A549 (cell line): ENCODE results near the gene CD37. TPM values are rescaled to one million over a fixed set of nuclear protein-coding genes. Genes with fewer than 3 reads are reported as not detected.
"Not testable (repeated sequence)": the region's sequence is repeated elsewhere in the genome, so short reads cannot be mapped to it uniquely, and the experiment has no call there.

Source experiments
- ATAC-seq, 2 experiments: fragments of 200-7000 bp in 1 of 2; fragments of >200 bp in 1 of 2; cut with Nextera tagmentation in 1 of 2; cut with Tn5 transposase in 1 of 2; 3 replicates each; pipeline versions ENCODE4 v1.8.0 to v1.9.1; 2018 to 2020; ENCODE audit warnings: mild to moderate bottlenecking in 1 of 2, moderate library complexity in 1 of 2
- CTCF ChIA-PET: fragments of 300-600 bp; sonication (Branson Sonifier 250); formaldehyde crosslinking; extraction: SDS; loops from one replicate; lab custom pipeline; 2021; ENCODE audit warnings: antibody characterized with exemption, inconsistent platforms; lab: Yijun Ruan, JAX
- POLR2A ChIA-PET: fragments of 350-600 bp; formaldehyde crosslinking; extraction: SDS; loops from one replicate; lab custom pipeline; 2021; ENCODE audit warnings: antibody characterized with exemption, inconsistent platforms; lab: Yijun Ruan, JAX
- DNase-seq, 2 experiments: peaks; one replicate each; pipeline versions ENCODE4 v3.0.0 to v3.0.0-alpha.2; 2011 to 2016; ENCODE audit warnings: low read depth in 1 of 2, low spot score in 1 of 2
- FAIRE-seq: peaks from 2 replicates; lab custom pipeline; 2011; peaks lifted over from hg19 to GRCh38; lab: Jason Lieb, UNC
- H3K27ac ChIP-seq, 2 experiments: fragments of >200 bp; sonication (Bioruptor Twin); formaldehyde crosslinking; 3 replicates each; pipeline ENCODE4 v1.5.1; 2016 to 2017
- H3K4me1 ChIP-seq: fragments of >200 bp; sonication (Bioruptor Twin); formaldehyde crosslinking; 3 replicates; pipeline ENCODE4 v1.6.1; 2016
- H3K4me2 ChIP-seq: fragments of >200 bp; sonication (Bioruptor Twin); formaldehyde crosslinking; 3 replicates; pipeline ENCODE4 v1.6.1; 2016
- H3K4me3 ChIP-seq: fragments of >200 bp; sonication (Bioruptor Twin); formaldehyde crosslinking; 3 replicates; pipeline ENCODE4 v1.5.1; 2016
- H3K9me3 ChIP-seq: fragments of >200 bp; sonication (Bioruptor Twin); formaldehyde crosslinking; 3 replicates; pipeline ENCODE4 v1.6.1; 2016
- CHD2 ChIP-seq: fragments of 150-350 bp; IDR thresholded peaks from 2 replicates; pipeline ENCODE4 v1.6.1; 2014; ENCODE audit warnings: low read length; ENCODE audit not compliant: partially characterized antibody
- CHD4 ChIP-seq: fragments of 200-600 bp; sonication (generic); IDR thresholded peaks from 2 replicates; pipeline ENCODE4 v1.6.1; 2016; ENCODE audit warnings: antibody characterized with exemption, mild to moderate bottlenecking, borderline replicate concordance
- EHF ChIP-seq: fragments of 250-450 bp; sonication (Bioruptor Pico); IDR thresholded peaks from 2 replicates; pipeline ENCODE4 v1.5.0; 2020; ENCODE audit warnings: mild to moderate bottlenecking
- GATA3 ChIP-seq: IDR thresholded peaks from 2 replicates; pipeline ENCODE4 v1.6.1; 2012; ENCODE audit warnings: borderline replicate concordance
- JUN ChIP-seq, 2 experiments: fragments of >200 bp; sonication (Bioruptor Twin); formaldehyde crosslinking; IDR thresholded peaks; 2 replicates in 1 of 2; 3 replicates in 1 of 2; pipeline ENCODE4 v1.6.1; 2016 to 2017
- KDM1A ChIP-seq: fragments of 200-600 bp; sonication (generic); IDR thresholded peaks from 2 replicates; pipeline ENCODE4 v1.6.1; 2016; ENCODE audit warnings: low read depth, mild to moderate bottlenecking
- MAZ ChIP-seq: fragments of 150-350 bp; IDR thresholded peaks from 2 replicates; pipeline ENCODE4 v1.6.1; 2014; ENCODE audit warnings: antibody characterized with exemption, low read depth, low read length, borderline replicate concordance
- NPAS2 ChIP-seq: fragments of 250-450 bp; sonication (Bioruptor Pico); IDR thresholded peaks from 2 replicates; pipeline ENCODE4 v1.8.0; 2022; ENCODE audit warnings: mild to moderate bottlenecking, moderate library complexity, borderline replicate concordance
- POLR2AphosphoS2 ChIP-seq: conservative IDR thresholded peaks from 2 replicates; pipeline ENCODE4 v1.6.1; 2012; ENCODE audit warnings: low read length, improper control_type of control experiment, inconsistent platforms
- ZFP36 ChIP-seq: fragments of 450-650 bp; IDR thresholded peaks from 2 replicates; pipeline ENCODE4 v1.6.1; 2014; ENCODE audit warnings: borderline replicate concordance; ENCODE audit not compliant: partially characterized antibody
- ZNF302 ChIP-seq: fragments of 250-450 bp; sonication (Bioruptor Pico); IDR thresholded peaks from 2 replicates; pipeline ENCODE4 v1.9.0; 2021; ENCODE audit warnings: inconsistent platforms, mild to moderate bottlenecking, moderate library complexity
- WGBS: methylation state at CpG from one replicate; pipeline ENCODE4 v1.1.6; 2017; ENCODE audit errors: missing lambda C conversion rate; 5-methylcytosine and 5-hydroxymethylcytosine counted together
- polyA plus RNA-seq, 4 experiments: library from polyadenylated mRNA; depleted of rRNA in 3 of 4; stranded (reverse); fragments of >200 nt; fragmentation: RNase III in 1 of 4; extraction: RNeasy Plus Mini Kit Qiagen cat#74134 plus additional on column Dnase treatment in 1 of 4; gene quantifications; 2 replicates in 3 of 4; 3 replicates in 1 of 4; pipeline ENCODE4 v1.2.3, GENCODE V29; 2011 to 2017
- TF ChIP-seq, protein P1 (sequence below): fragments of 250-450 bp; sonication (Bioruptor Pico); IDR thresholded peaks from 2 replicates; pipeline ENCODE4 v1.5.0; 2021; ENCODE audit warnings: mild to moderate bottlenecking, moderate library complexity, borderline replicate concordance
- TF ChIP-seq, protein P2 (sequence below): fragments of >200 bp; sonication (Bioruptor Twin); formaldehyde crosslinking; IDR thresholded peaks from 3 replicates; pipeline ENCODE4 v1.6.1; 2016
- TF ChIP-seq, protein P3 (sequence below): IDR thresholded peaks from 2 replicates; pipeline ENCODE4 v1.6.1; 2012; ENCODE audit warnings: low read depth, borderline replicate concordance
- TF ChIP-seq, protein P4 (sequence below): fragments of 250-450 bp; sonication (Bioruptor Pico); IDR thresholded peaks from 2 replicates; pipeline ENCODE4 v1.5.0; 2020; ENCODE audit warnings: low read depth, mild to moderate bottlenecking, moderate library complexity
- TF ChIP-seq, protein P5 (sequence below): fragments of 450-650 bp; IDR thresholded peaks from 2 replicates; pipeline ENCODE4 v1.6.1; 2014; ENCODE audit warnings: antibody characterized with exemption

Gene CD37
- polyA plus RNA-seq, 2 of the 4 experiments (the other 2 are of a cell fraction), result 0.13 TPM; not detected in 1

DNA sequence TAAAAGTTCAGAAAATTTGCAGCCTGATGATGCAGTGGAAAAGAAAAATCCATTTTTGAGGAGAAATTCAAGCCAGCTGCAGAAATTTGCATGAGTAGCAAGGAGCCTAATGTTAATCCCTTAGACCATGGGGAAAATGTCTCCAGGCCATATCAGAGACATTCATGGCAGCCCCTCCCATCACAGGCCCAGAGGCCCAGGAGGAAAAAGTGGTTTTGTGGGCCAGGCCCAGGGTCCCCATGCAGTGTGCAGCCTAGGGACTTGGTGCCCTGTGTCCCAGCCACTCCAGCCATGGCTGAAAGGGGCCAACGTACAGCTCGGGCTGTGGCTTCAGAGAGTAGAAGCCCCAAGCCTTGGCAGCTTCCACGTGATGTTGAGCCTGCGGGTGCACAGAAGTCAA, 47.0 kb upstream of the CD37 start:
- DNase-seq, H3K9me3 ChIP-seq, H3K4me2 ChIP-seq: not testable (repeated sequence)
- CTCF ChIA-PET, result interaction anchor here (0.8 to 2.2 kb wide), 3 partner anchors 10 to 30 kb away, joined by 3 to 13 read pairs (median 3); no protein-coding TSS in a partner anchor
- peak; percentile 66 for TF ChIP-seq ZFP36
- TF ChIP-seq, all 56 proteins: peak for 1; not testable (repeated sequence) for 55
- POLR2A ChIA-PET, H3K27ac ChIP-seq, ATAC-seq, FAIRE-seq, H3K4me1 ChIP-seq, H3K4me3 ChIP-seq: not testable (repeated sequence)
- 68% methylated on average over 4 of the region's 4 CpGs for WGBS

DNA sequence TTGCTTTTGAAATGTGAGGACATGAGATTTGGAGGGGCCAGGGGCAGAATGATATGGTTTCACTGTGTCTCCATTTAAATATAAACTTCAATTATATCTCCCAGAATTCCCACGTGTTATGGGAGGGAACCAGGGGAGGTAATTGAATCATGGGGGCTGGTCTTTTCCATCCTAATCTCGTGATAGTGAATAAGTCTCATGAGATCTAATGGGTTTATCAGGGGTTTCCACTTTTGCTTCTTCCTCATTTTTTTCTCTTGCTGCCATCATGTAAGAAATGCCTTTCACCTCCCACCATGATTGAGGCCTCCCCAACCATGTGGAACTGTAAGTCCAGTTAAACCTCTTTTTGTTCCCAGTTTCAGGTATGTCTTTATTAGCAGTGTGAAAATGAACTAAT, 45.9 kb upstream of the CD37 start:
- H3K9me3 ChIP-seq, ATAC-seq, H3K4me1 ChIP-seq, H3K27ac ChIP-seq, H3K4me3 ChIP-seq, H3K4me2 ChIP-seq, FAIRE-seq, DNase-seq, POLR2A ChIA-PET: not testable (repeated sequence)
- CTCF ChIA-PET, result interaction anchor here (0.8 to 2.2 kb wide), 3 partner anchors 11 to 29 kb away, joined by 3 to 13 read pairs (median 3); no protein-coding TSS in a partner anchor
- WGBS, result 21% methylated on average over 2 of the region's 2 CpGs

DNA sequence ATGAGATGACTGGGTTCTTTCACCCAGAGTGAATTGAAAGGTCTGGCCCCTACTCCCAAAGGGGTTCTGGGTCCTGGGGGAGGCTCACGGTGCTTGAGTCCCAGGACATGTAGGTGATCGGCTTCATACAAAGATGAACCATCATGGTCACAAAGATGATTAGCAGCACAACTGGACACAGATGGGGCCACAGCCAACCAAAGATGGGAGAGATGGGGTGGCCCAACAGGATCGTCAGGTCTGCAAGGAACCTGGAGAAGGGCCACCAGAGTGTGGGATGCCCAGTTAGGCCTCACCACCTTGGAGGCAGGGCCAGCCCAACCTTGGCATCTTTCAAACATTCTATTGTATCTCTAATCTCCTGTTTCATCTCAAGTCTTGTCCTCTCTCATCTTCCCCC, 44.7 kb upstream of the CD37 start:
- Histone ChIP-seq H3K27ac (no peak overlapping the region), H3K4me3 (no peak overlapping the region), H3K4me1 (no peaks in the 10 kb centered on the region), H3K9me3 (peaks cover 6% of the 10 kb centered on the region; the same call in 1 of the 3 replicates), H3K4me2 (no peak overlapping the region)
- CTCF ChIA-PET, result no interaction called here
- WGBS, result 74% methylated on average over 3 of the region's 3 CpGs
- FAIRE-seq, result no peak
- no peak for DNase-seq
- no peak for TF ChIP-seq GATA3
- no peak for TF ChIP-seq KDM1A
- TF ChIP-seq, protein P1, sequence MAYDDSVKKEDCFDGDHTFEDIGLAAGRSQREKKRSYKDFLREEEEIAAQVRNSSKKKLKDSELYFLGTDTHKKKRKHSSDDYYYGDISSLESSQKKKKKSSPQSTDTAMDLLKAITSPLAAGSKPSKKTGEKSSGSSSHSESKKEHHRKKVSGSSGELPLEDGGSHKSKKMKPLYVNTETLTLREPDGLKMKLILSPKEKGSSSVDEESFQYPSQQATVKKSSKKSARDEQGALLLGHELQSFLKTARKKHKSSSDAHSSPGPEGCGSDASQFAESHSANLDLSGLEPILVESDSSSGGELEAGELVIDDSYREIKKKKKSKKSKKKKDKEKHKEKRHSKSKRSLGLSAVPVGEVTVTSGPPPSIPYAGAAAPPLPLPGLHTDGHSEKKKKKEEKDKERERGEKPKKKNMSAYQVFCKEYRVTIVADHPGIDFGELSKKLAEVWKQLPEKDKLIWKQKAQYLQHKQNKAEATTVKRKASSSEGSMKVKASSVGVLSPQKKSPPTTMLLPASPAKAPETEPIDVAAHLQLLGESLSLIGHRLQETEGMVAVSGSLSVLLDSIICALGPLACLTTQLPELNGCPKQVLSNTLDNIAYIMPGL (CRISPR knock-in tag), result no peak
- TF ChIP-seq POLR2AphosphoS2, result no peak
- no peak for TF ChIP-seq CHD4
- no peak for TF ChIP-seq NPAS2 (CRISPR knock-in tag)
- TF ChIP-seq, protein P2, sequence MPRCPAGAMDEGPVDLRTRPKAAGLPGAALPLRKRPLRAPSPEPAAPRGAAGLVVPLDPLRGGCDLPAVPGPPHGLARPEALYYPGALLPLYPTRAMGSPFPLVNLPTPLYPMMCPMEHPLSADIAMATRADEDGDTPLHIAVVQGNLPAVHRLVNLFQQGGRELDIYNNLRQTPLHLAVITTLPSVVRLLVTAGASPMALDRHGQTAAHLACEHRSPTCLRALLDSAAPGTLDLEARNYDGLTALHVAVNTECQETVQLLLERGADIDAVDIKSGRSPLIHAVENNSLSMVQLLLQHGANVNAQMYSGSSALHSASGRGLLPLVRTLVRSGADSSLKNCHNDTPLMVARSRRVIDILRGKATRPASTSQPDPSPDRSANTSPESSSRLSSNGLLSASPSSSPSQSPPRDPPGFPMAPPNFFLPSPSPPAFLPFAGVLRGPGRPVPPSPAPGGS, result no peak
- TF ChIP-seq, protein P3, sequence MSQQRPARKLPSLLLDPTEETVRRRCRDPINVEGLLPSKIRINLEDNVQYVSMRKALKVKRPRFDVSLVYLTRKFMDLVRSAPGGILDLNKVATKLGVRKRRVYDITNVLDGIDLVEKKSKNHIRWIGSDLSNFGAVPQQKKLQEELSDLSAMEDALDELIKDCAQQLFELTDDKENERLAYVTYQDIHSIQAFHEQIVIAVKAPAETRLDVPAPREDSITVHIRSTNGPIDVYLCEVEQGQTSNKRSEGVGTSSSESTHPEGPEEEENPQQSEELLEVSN, result no peak
- TF ChIP-seq, protein P4, sequence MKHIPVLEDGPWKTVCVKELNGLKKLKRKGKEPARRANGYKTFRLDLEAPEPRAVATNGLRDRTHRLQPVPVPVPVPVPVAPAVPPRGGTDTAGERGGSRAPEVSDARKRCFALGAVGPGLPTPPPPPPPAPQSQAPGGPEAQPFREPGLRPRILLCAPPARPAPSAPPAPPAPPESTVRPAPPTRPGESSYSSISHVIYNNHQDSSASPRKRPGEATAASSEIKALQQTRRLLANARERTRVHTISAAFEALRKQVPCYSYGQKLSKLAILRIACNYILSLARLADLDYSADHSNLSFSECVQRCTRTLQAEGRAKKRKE (CRISPR knock-in tag), result no peak
- TF ChIP-seq MAZ, result no peak
- ATAC-seq, result no peak
- POLR2A ChIA-PET, result no interaction called here

DNA sequence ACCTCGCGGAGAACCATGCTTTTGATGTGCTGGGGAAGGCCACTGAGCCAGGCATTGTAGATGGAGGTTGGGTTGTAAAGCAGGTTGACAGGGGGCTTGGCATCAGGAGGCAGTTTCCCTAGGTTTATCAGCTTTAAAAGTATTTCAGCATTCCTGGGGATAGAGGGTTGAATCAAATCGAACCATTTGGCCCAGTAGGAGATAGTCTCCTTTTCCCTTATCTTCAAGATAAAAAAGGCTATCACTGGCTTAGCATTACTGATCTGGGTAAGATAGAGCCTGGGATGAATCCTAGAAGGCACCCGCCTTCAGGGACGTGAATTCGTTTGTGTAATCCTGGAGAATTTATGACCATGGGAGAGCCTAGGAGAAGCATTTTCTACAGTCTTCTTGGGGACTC, 40.8 kb upstream of the CD37 start:
- Histone ChIP-seq H3K4me3 (no peak overlapping the region), H3K4me2 (no peak overlapping the region), H3K9me3 (no peaks in the 10 kb centered on the region), H3K27ac (no peak overlapping the region), H3K4me1 (no peaks in the 10 kb centered on the region)
- TF ChIP-seq ZNF302 (CRISPR knock-in tag) (no peak), CHD2 (no peak), JUN (IDR thresholded peaks at IDR 0.05) (no peak), EHF (CRISPR knock-in tag) (no peak)
- TF ChIP-seq, protein P5, sequence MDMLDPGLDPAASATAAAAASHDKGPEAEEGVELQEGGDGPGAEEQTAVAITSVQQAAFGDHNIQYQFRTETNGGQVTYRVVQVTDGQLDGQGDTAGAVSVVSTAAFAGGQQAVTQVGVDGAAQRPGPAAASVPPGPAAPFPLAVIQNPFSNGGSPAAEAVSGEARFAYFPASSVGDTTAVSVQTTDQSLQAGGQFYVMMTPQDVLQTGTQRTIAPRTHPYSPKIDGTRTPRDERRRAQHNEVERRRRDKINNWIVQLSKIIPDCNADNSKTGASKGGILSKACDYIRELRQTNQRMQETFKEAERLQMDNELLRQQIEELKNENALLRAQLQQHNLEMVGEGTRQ, result no peak
- ChIA-PET CTCF (interaction anchor here (0.9 to 3.9 kb wide), 5 partner anchors 7 to 85 kb away, joined by 3 to 35 read pairs (median 4); no protein-coding TSS in a partner anchor), POLR2A (no interaction called here)
- ATAC-seq (no peak), FAIRE-seq (no peak), DNase-seq (no peak)
- WGBS, result 82% methylated on average over 6 of the region's 6 CpGs
